PFSK-1 (cell line): Measurements from ENCODE around the gene TNS3.

Experiments used
- FOXP2 ChIP-seq: optimal IDR thresholded peaks from 2 replicates; pipeline ENCODE3; 2011; ENCODE audit warnings: borderline replicate concordance, control low read depth, inconsistent platforms; ENCODE audit not compliant: insufficient read depth; ENCODE audit errors: extremely low read length, extremely low read depth
- POLR2AphosphoS5 ChIP-seq: IDR thresholded peaks from 2 replicates; pipeline ENCODE4 v1.6.1; 2012; ENCODE audit warnings: low read depth, mild to moderate bottlenecking, control low read depth, low read length, moderate library complexity
- SIN3A ChIP-seq: IDR thresholded peaks from 2 replicates; pipeline ENCODE4 v1.6.1; 2012; ENCODE audit warnings: mild to moderate bottlenecking, low read length, moderate library complexity, borderline replicate concordance; ENCODE audit not compliant: insufficient read depth
- TAF1 ChIP-seq: IDR thresholded peaks from 2 replicates; pipeline ENCODE4 v1.6.1; 2012; ENCODE audit warnings: low read length, control low read depth, borderline replicate concordance; ENCODE audit not compliant: insufficient read depth
- TF ChIP-seq, protein P1 (sequence below), 2 experiments: IDR thresholded peaks; 2 replicates each; pipeline versions ENCODE4 v1.6.1 to v1.8.0; 2011 to 2012; ENCODE audit warnings: low read depth in 2 of 2, low read length in 2 of 2, control low read depth in 1 of 2, inconsistent platforms in 1 of 2, mild to moderate bottlenecking in 1 of 2, moderate library complexity in 1 of 2; ENCODE audit not compliant: insufficient read depth in 1 of 2

DNA sequence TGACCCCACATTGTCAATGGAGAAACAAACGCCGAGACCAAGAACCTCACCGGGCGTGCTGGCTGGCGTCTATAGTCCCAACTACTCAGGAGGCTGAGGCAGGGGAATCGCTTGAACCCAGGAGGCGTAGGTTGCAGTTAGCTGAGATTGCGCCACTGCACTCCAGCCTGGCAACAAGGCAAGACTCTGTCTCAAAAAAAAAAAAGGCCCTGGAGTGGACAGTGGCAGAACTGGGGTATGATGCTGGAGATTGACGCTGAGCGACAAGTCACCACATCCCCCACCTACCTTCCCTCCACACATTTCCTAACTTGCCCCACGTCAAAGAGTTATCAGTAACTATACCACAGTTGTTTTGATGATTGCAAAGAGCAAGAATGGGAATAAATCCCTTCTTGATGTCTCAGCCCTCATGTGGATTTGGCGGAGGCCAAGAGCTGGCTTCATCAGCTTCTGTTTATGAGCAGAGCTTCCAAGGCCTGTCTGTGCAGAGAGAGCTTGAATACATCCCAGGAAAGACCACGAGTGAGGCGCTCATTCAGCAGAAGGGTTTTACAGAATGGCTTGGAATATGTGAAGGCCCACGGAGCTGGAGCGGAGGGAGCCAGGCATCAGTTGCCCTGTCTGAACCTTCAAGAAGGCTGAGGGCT is 28.0 kb upstream of the TNS3 start:
- TF ChIP-seq SIN3A = no peak
- TF ChIP-seq, protein P1, sequence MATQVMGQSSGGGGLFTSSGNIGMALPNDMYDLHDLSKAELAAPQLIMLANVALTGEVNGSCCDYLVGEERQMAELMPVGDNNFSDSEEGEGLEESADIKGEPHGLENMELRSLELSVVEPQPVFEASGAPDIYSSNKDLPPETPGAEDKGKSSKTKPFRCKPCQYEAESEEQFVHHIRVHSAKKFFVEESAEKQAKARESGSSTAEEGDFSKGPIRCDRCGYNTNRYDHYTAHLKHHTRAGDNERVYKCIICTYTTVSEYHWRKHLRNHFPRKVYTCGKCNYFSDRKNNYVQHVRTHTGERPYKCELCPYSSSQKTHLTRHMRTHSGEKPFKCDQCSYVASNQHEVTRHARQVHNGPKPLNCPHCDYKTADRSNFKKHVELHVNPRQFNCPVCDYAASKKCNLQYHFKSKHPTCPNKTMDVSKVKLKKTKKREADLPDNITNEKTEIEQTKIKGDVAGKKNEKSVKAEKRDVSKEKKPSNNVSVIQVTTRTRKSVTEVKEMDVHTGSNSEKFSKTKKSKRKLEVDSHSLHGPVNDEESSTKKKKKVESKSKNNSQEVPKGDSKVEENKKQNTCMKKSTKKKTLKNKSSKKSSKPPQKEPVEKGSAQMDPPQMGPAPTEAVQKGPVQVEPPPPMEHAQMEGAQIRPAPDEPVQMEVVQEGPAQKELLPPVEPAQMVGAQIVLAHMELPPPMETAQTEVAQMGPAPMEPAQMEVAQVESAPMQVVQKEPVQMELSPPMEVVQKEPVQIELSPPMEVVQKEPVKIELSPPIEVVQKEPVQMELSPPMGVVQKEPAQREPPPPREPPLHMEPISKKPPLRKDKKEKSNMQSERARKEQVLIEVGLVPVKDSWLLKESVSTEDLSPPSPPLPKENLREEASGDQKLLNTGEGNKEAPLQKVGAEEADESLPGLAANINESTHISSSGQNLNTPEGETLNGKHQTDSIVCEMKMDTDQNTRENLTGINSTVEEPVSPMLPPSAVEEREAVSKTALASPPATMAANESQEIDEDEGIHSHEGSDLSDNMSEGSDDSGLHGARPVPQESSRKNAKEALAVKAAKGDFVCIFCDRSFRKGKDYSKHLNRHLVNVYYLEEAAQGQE (IDR thresholded peaks at IDR 0.05; ENCODE audit: insufficient read depth in 1 of 2, low read depth in 2 of 2, low read length in 2 of 2) = no peak
- no peak for TF ChIP-seq POLR2AphosphoS5
- no peak for TF ChIP-seq TAF1
- no peak for TF ChIP-seq FOXP2
